Activated naive CD4-positive, alpha-beta T cell (primary cell): Measurements from ENCODE around the gene SRCIN1.
"Not testable (repeated sequence)": the region's sequence is repeated elsewhere in the genome, so short reads cannot be mapped to it uniquely, and the experiment has no call there.

Source experiments
- DNase-seq, 4 experiments: peaks; one replicate each; lab custom pipeline; 2025; lab: John Stamatoyannopoulos, UW

The SRCIN1 gene

GRCh38 chr17:38543403-38544174 is 62.2 kb downstream of the SRCIN1 start:
- DNase-seq = no peak

GRCh38 chr17:38542286-38542685 is 63.5 kb downstream of the SRCIN1 start:
- no peak for DNase-seq

DNA sequence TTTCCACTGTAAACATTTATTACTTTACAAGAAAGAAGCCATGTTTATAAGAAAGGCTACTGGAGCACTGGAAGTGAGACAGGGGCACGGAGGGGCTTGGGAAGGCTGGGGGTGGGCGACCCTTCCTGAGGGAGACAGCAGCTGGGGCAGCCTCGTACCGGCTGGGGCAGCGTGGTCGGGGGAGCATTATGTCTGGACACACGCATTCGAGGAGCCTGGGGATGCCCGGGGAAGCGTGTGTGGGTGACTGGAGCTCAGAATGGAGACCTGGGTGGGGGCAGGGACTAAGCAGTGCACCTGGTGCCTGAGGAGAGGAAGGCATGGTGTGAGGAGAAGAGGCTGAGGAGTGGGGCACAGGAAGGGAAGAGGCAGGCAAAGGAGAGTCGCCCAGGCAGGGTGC is 64.5 kb downstream of the SRCIN1 start:
- DNase-seq = no peak

DNA sequence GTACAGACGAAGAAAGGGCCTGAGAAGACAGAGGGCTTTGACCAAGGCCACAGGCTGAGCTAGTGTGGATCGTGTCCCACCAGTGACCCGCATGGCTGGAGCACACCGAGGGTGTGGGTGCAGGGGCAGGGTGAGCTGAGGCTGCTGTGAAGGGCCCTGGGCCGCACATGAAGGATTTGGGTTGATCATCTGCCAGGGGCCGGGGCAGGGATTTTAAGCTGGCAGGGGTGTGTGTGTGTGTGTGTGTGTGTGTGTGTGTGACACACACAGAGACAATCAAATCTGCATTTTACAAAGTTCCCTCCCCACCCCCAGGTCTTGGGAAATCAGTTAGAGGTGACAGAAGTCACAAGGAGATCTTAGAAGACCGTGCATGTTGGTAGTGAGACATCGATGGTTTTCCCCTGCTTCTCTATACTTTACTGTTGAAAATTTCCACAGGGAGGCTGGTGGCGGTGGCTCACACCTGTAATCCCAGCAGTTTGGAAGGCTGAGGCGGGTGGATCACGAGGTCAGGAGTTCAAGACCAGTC is 65.2 kb downstream of the SRCIN1 start:
- no peak for DNase-seq

DNA sequence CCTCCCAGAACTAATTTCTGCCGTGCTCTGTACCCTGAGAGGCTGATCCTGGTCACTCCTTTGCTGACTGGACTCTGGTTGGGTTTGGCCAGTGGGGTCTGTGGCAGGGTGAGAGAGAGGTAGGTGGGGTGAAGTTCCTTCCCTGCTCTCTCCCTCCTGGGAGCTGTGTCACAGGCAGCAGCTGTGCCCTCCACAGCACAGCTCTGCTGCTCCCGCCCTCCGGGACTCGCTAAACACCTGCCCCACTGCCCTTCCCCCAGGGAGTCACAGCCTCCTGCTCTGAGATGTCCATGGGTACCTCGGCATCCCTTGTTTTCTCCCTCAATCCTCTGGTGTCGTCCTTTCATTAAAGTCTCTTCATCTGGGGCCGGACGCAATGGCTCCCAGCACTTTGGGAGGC is 66.4 kb downstream of the SRCIN1 start:
- DNase-seq = no peak

DNA sequence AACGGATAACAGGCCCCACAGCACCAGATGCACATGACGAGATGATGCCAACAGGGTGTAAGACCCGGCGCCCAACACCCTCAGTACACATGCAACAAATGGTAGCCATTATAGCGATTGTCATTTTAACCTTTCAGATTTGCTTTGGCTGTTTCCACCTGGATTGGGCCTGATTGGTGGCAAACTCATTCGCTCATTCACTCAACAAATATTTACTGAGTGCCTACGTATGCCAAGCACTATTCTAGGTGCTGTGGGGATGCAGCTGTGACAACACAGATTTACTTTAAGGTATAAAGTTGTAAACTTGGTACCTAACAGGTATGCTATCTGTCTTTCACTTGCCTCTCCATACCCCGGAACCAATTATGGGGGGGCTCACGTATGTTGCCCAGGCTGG is 66.8 kb downstream of the SRCIN1 start:
- no peak for DNase-seq

GRCh38 chr17:38536661-38537060 is 69.1 kb downstream of the SRCIN1 start:
- DNase-seq = no peak

- DNase-seq = no peak
These were observed 69.9 kb downstream of the SRCIN1 start for GRCh38 chr17:38535886-38536285.

- DNase-seq = no peak
These were observed 71.3 kb downstream of the SRCIN1 start for GRCh38 chr17:38534498-38534885.

- no peak for DNase-seq
These were observed 71.8 kb downstream of the SRCIN1 start for GRCh38 chr17:38533866-38534497.

DNA sequence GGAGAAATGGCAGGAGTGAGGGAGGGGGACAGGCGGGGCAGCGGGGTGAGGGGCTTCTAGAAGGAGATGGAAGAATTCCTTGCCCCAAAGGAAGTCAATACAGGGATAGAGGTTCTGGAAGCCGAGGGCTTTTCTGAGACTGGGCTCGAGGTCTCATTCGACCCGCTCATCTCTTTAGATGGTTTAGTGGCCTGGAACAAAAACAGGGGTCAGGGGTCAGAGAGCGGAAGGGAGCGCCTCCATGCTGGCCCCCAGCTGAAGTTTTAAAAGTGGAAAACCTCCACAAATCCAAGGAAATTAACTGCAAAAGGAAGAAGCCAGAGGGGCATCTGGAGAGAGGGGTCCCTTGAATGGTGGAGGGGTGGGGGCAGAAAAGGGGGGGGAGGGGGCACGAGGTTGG is 72.5 kb downstream of the SRCIN1 start:
- no peak for DNase-seq

GRCh38 chr17:38532451-38532850 is 73.3 kb downstream of the SRCIN1 start:
- no peak for DNase-seq

- not testable (repeated sequence) for DNase-seq
These were observed 74.0 kb downstream of the SRCIN1 start for GRCh38 chr17:38531761-38532160.

GRCh38 chr17:38530856-38531255 is 74.9 kb downstream of the SRCIN1 start:
- not testable (repeated sequence) for DNase-seq

- DNase-seq = not testable (repeated sequence)
These were observed 77.6 kb downstream of the SRCIN1 start for GRCh38 chr17:38528141-38528540.

DNA sequence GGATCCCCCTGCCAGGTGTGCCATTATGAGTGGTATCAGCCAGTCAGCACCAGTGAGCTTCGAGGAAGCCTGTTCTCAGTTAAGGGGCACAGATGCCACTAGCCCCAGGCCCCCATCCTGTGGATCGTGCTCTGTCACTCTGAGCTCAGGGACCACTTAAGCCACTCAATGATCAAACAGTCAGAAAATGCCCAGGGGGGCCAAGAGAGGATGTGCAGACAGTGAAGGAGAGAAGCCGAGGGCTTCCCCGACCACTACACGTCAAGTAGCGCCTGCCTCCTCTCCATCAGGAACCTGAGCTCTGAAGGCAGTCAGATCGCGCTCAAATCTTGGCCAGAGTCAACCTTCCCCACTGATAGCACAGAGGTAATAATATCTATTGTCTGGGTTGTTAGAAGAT is 79.2 kb downstream of the SRCIN1 start:
- not testable (repeated sequence) for DNase-seq

- DNase-seq = no peak
These were observed 93.2 kb downstream of the SRCIN1 start for GRCh38 chr17:38512473-38513058.

GRCh38 chr17:38511150-38512108 is 94.3 kb downstream of the SRCIN1 start:
- no peak for DNase-seq

- no peak for DNase-seq
These were observed 95.2 kb downstream of the SRCIN1 start for GRCh38 chr17:38510421-38511149.

DNA sequence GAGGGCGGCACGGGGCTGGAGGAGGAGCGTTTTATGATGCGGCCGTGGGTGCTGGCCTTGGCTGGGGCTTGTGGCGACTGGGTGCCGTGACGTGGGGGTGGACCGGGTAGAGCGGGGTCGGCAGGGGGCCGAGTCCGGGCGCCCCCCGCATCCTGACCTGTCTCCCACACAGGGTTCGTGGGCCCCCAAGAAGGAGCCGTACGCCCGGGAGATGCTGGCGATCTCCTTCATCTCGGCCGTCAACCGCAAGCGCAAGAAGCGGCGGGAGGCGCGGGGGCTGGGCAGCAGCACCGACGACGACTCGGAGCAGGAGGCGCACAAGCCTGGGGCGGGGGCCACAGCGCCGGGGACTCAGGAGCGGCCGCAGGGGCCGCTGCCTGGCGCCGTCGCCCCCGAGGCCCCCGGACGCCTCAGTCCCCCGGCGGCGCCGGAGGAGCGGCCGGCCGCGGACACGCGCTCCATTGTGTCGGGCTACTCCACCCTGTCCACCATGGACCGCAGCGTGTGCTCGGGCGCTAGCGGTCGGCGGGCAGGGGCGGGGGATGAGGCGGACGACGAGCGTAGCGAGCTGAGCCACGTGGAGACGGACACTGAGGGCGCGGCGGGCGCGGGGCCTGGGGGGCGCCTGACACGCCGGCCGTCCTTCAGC is 95.9 kb downstream of the SRCIN1 start:
- no peak for DNase-seq
